Panc1 (cell line): ENCODE measurements around the gene LMCD1. TPM values are rescaled to one million over a fixed set of nuclear protein-coding genes. Genes with fewer than 3 reads are reported as not detected.

Source experiments
- ATAC-seq: fragments of 200-7000 bp; cut with Tn5 transposase; 2 replicates; pipeline ENCODE4 v1.9.1; 2020; ENCODE audit warnings: mild to moderate bottlenecking, moderate library complexity
- BruUV-seq: library from RNA; stranded (reverse); fragments of 400-500 nt; replicated peaks from 2 replicates; lab custom pipeline; 2021; lab: Mats Ljungman, UMichigan
- CTCF ChIA-PET: fragments of 300-600 bp; sonication (Branson Sonifier 250); formaldehyde crosslinking; loops from one replicate; lab custom pipeline; 2022; ENCODE audit warnings: antibody characterized with exemption; lab: Charles Lee
- POLR2A ChIA-PET: fragments of 300-600 bp; sonication (Branson Sonifier 250); formaldehyde crosslinking; loops from one replicate; lab custom pipeline; 2022; ENCODE audit warnings: antibody characterized with exemption; lab: Charles Lee
- DNase-seq: peaks from one replicate; pipeline ENCODE4 v3.0.0-alpha.2; 2010; ENCODE audit warnings: low read depth, low spot score
- H3K27ac ChIP-seq: 2 replicates; pipeline ENCODE4 v1.5.1; 2011; ENCODE audit warnings: mild to moderate bottlenecking, low read length, inconsistent platforms
- H3K27me3 ChIP-seq: fragments of 200-500 bp; sonication (Bioruptor generic); 2 replicates; pipeline ENCODE4 v1.6.0; 2014; ENCODE audit warnings: low read length, inconsistent platforms; ENCODE audit not compliant: control insufficient read depth, insufficient read depth
- H3K36me3 ChIP-seq: fragments of 200-500 bp; sonication (Bioruptor generic); 2 replicates; pipeline ENCODE4 v1.5.1; 2014; ENCODE audit warnings: inconsistent platforms, mild to moderate bottlenecking, low read length, moderate library complexity; ENCODE audit not compliant: control insufficient read depth, insufficient read depth
- H3K4me1 ChIP-seq: 2 replicates; pipeline ENCODE4 v1.5.1; 2011; ENCODE audit warnings: inconsistent platforms, mild to moderate bottlenecking, low read length, moderate library complexity; ENCODE audit not compliant: control insufficient read depth, insufficient read depth
- H3K4me3 ChIP-seq, 2 experiments: 2 replicates each; pipeline ENCODE4 v1.5.1; 2011 to 2012; ENCODE audit warnings: low read depth in 2 of 2, low read length in 2 of 2, mild to moderate bottlenecking in 2 of 2, inconsistent platforms in 1 of 2, moderate library complexity in 1 of 2
- H3K9me3 ChIP-seq: fragments of 200-500 bp; sonication (Bioruptor generic); 2 replicates; pipeline ENCODE4 v1.5.1; 2014; ENCODE audit warnings: low read depth, mild to moderate bottlenecking, inconsistent platforms, low read length, moderate library complexity; ENCODE audit not compliant: control insufficient read depth, insufficient read depth
- POLR2AphosphoS5 ChIP-seq: IDR thresholded peaks from 2 replicates; pipeline ENCODE4 v1.6.1; 2012; ENCODE audit warnings: mild to moderate bottlenecking, low read depth, low read length, moderate library complexity
- SIN3A ChIP-seq: IDR thresholded peaks from 2 replicates; pipeline ENCODE4 v1.6.1; 2012; ENCODE audit warnings: low read depth, mild to moderate bottlenecking, low read length, moderate library complexity, borderline replicate concordance; ENCODE audit not compliant: insufficient read depth
- TCF7L2 ChIP-seq: IDR thresholded peaks from 2 replicates; pipeline ENCODE4 v1.6.1; 2011; ENCODE audit warnings: mild to moderate bottlenecking, low read depth, low read length, inconsistent platforms
- in situ Hi-C: cut with HindIII; loops from 2 replicates; pipeline ENCODE4 v1.10.0; 2016; ENCODE audit warnings: low sequenced_read_pairs, low pct_unique_long_range_greater_than_20kb
- intact Hi-C: fragments of 100-400 bp; cut with micrococcal nuclease; formaldehyde crosslinking; loops from one replicate; pipeline ENCODE4 v1.10.0; 2022; ENCODE audit not compliant: unreplicated experiment
- total RNA-seq: library from RNA; stranded (reverse); gene quantifications from one replicate; pipeline ENCODE4 v1.2.1, GENCODE V29; 2021; ENCODE audit not compliant: unreplicated experiment
- TF ChIP-seq, protein P1 (sequence below), 2 experiments: IDR thresholded peaks; 2 replicates each; pipeline ENCODE4 v1.6.1; 2011 to 2012; ENCODE audit warnings: low read depth in 2 of 2, control low read depth in 1 of 2, low read length in 1 of 2, mild to moderate bottlenecking in 1 of 2, moderate library complexity in 1 of 2; ENCODE audit not compliant: insufficient read depth in 1 of 2
- TF ChIP-seq, protein P2 (sequence below): fragments of 450-650 bp; IDR thresholded peaks from 2 replicates; pipeline ENCODE4 v1.5.1; 2017; ENCODE audit warnings: mild to moderate bottlenecking

LMCD1 gene
- total RNA-seq, 1 experiment from 2014 or later: 24.8 TPM

- no peaks in the 10 kb centered on the region for H3K27me3 ChIP-seq
- CTCF ChIA-PET: no interaction called here
- no peak for DNase-seq
- H3K4me3 ChIP-seq: no peak overlapping the region
- intact Hi-C loops: no loop called here
- H3K36me3 ChIP-seq: no peaks in the 10 kb centered on the region
- BruUV-seq: no TSS peak
- no peak for ATAC-seq
- TF ChIP-seq TCF7L2 (no peak), POLR2AphosphoS5 (no peak), SIN3A (no peak)
- TF ChIP-seq, protein P1, sequence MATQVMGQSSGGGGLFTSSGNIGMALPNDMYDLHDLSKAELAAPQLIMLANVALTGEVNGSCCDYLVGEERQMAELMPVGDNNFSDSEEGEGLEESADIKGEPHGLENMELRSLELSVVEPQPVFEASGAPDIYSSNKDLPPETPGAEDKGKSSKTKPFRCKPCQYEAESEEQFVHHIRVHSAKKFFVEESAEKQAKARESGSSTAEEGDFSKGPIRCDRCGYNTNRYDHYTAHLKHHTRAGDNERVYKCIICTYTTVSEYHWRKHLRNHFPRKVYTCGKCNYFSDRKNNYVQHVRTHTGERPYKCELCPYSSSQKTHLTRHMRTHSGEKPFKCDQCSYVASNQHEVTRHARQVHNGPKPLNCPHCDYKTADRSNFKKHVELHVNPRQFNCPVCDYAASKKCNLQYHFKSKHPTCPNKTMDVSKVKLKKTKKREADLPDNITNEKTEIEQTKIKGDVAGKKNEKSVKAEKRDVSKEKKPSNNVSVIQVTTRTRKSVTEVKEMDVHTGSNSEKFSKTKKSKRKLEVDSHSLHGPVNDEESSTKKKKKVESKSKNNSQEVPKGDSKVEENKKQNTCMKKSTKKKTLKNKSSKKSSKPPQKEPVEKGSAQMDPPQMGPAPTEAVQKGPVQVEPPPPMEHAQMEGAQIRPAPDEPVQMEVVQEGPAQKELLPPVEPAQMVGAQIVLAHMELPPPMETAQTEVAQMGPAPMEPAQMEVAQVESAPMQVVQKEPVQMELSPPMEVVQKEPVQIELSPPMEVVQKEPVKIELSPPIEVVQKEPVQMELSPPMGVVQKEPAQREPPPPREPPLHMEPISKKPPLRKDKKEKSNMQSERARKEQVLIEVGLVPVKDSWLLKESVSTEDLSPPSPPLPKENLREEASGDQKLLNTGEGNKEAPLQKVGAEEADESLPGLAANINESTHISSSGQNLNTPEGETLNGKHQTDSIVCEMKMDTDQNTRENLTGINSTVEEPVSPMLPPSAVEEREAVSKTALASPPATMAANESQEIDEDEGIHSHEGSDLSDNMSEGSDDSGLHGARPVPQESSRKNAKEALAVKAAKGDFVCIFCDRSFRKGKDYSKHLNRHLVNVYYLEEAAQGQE (IDR thresholded peaks at IDR 0.05; ENCODE audit: insufficient read depth in 1 of 2, low read depth in 2 of 2, low read length in 1 of 2): no peak
- TF ChIP-seq, protein P2, sequence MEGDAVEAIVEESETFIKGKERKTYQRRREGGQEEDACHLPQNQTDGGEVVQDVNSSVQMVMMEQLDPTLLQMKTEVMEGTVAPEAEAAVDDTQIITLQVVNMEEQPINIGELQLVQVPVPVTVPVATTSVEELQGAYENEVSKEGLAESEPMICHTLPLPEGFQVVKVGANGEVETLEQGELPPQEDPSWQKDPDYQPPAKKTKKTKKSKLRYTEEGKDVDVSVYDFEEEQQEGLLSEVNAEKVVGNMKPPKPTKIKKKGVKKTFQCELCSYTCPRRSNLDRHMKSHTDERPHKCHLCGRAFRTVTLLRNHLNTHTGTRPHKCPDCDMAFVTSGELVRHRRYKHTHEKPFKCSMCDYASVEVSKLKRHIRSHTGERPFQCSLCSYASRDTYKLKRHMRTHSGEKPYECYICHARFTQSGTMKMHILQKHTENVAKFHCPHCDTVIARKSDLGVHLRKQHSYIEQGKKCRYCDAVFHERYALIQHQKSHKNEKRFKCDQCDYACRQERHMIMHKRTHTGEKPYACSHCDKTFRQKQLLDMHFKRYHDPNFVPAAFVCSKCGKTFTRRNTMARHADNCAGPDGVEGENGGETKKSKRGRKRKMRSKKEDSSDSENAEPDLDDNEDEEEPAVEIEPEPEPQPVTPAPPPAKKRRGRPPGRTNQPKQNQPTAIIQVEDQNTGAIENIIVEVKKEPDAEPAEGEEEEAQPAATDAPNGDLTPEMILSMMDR: no peak
- H3K4me1 ChIP-seq: no peaks in the 10 kb centered on the region
- H3K9me3 ChIP-seq: no peaks in the 10 kb centered on the region
- POLR2A ChIA-PET: no interaction called here
- in situ Hi-C loops: no loop called here
- no peak overlapping the region for H3K27ac ChIP-seq
These were observed 66.4 kb downstream of the LMCD1 start for GRCh38 chr3:8567784-8568575.

DNA sequence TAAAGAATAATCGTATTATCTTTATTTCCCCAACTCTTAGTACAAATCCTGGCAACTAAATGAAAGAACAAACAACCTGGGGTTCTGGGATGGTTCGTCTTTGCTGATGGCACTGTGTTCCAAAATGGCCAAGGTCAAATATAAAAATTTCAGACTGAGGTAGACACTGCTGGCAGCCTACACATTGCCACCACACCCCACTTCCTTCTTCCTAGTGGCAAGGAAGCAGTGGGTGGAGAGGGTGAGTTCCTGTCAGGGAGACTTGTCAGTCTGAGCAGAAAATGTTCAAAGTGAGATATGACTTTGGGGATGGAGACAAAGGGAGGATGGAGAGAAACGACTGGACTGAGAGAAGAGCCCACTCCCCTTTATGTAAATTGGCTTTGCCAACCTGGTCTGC is 69.6 kb downstream of the LMCD1 start:
- H3K4me3 ChIP-seq: no peak overlapping the region
- TF ChIP-seq, protein P1 (IDR thresholded peaks at IDR 0.05; ENCODE audit: insufficient read depth in 1 of 2, low read depth in 2 of 2, low read length in 1 of 2): no peak
- TF ChIP-seq, protein P2: no peak
- TF ChIP-seq SIN3A (no peak), POLR2AphosphoS5 (no peak), TCF7L2 (no peak)
- ChIA-PET CTCF (no interaction called here), POLR2A (no interaction called here)
- no TSS peak for BruUV-seq
- H3K9me3 ChIP-seq: no peaks in the 10 kb centered on the region
- in situ Hi-C loops: no loop called here
- intact Hi-C loops: no loop called here
- no peak overlapping the region for H3K27ac ChIP-seq
- no peaks in the 10 kb centered on the region for H3K4me1 ChIP-seq
- no peaks in the 10 kb centered on the region for H3K27me3 ChIP-seq
- DNase-seq (no peak), ATAC-seq (no peak)
- no peaks in the 10 kb centered on the region for H3K36me3 ChIP-seq
